NCI-H2107 (cell line): ENCODE results near the gene ZMAT1.
"Not testable (repeated sequence)": the region's sequence is repeated elsewhere in the genome, so short reads cannot be mapped to it uniquely, and the experiment has no call there.

Experiments used
- DNase-seq: peaks from one replicate; lab custom pipeline; 2025; lab: John Stamatoyannopoulos, UW

The ZMAT1 gene

DNA sequence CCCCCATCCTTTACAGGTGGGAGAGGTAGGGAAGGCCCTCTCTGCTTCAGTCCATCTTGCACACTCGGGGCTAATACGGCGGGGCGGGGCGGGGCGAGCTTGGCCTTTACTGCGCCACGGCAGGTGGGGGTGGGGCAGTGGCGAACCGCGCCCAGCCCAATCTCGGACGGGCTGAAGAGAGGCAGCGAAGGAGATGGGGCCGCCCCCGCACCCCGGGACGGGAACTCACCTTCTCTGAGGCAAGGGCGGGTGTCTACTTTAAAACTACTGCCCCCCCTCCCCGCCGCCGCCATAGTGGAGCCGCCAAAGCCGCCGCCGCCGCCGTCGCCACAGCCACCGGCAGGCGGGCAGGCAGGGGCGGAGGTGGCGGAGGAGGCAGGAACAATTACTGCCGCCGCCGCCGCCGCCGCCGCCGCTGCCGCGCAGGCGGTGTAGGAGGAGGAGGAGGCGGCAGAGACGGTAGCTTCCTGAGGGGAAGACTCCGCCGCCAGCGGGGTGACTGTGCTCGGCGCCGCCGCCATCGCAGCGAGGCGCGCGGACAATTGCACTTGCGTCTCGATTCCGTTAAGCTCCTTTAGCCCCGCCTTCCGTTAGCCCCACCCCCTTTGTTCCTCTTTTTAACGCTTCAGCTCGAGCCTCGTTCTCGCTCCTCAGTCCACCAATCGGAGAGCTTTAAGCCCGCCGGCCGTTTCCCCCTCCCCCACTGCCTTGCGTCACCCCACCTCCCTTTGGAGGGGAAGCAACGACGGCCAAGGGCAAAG lies at the start of gene ZMAT1:
TSS of gene ZMAT1 (minus strand) at position 540 of the 761 bp plus-strand sequence. CDS start at position 521, 19 bp downstream.
- DNase-seq, result peak; percentile 92

DNA sequence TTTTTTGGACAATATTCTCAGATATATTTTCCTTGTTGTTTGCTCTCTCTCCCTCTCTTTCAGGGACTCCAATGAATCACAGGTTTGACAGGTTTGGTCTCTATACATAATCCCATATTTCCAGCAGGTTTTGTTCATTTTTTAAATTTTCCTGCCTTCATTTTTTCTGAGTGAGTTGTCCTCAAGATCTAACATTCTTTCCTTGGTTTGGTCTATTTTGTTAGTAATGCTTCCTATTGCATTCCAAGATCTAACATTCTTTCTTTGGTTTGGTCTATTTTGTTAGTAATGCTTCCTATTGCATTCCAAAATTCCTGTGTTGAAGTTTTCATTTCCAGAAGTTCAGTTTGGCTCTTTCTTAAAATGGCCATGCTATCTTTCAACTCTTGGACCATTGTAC lies 45.3 kb upstream of the ZMAT1 start:
- DNase-seq, result no peak

GRCh38 chrX:101973066-101973465 lies 41.2 kb upstream of the ZMAT1 start:
- no peak for DNase-seq

GRCh38 chrX:101964923-101965539 lies 33.2 kb upstream of the ZMAT1 start:
- DNase-seq, result not testable (repeated sequence)

- DNase-seq, result no peak
Observed at GRCh38 chrX:101958139-101958538, 26.3 kb upstream of the ZMAT1 start.

DNA sequence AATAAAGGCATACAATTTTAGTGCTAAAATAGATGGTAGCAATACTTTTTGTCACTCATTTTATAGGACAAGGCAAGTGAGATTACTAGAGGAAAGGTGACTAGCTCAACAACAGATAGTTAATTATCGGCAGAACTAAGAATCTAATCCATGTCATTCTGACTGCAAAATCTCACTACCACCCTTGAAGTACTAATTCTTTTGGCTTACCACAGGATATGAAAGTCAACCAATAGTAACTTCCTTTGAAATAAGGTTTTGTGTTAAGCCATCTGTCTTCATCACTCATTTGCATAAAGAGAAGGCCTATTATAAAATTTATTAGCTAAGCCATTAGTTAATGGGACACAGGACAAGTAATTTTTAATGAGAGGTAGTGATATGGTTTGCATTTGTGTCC lies 25.3 kb upstream of the ZMAT1 start:
- DNase-seq, result no peak

- no peak for DNase-seq
Observed at GRCh38 chrX:101956556-101956955, 24.7 kb upstream of the ZMAT1 start.

- DNase-seq, result no peak
Observed at GRCh38 chrX:101950581-101950980, 18.8 kb upstream of the ZMAT1 start.

DNA sequence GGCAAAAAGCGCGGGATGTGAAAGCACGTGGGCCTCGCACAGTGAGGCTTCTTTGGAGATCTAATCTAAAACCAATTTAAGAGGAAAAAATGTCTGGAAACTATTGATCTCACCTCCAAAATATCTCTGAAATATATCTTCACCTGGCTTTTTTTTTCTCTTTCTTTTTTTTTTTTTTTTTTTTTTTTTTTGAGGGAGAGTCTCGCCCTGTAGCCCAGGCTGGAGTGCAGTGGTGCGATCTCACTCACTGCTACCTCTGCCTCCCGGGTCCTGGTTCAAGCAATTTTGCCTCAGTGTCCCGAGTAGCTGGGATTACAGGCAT lies 383 bp upstream of the ZMAT1 start:
- DNase-seq, result no peak

- no peak for DNase-seq
Observed at GRCh38 chrX:101931136-101931487, 715 bp downstream of the ZMAT1 start.

DNA sequence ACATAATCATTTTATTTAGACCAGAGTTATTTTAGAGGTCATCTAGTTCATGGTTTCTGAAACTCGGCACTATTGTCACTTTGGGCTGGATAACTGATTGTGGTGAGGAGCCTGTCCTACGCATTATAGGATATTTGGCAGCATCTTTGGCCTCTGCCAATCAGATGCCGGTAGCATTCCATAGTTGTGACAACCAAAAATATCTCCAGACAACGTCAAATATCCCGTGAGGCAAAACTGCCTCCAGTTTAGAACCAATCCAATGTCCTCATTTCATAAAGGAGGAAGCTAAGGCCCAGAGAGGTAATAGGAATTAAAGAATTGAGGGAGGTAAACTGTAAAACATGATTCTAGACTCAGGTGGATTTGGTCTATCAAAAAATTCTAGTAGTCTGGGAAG lies 6.1 kb downstream of the ZMAT1 start:
- no peak for DNase-seq

DNA sequence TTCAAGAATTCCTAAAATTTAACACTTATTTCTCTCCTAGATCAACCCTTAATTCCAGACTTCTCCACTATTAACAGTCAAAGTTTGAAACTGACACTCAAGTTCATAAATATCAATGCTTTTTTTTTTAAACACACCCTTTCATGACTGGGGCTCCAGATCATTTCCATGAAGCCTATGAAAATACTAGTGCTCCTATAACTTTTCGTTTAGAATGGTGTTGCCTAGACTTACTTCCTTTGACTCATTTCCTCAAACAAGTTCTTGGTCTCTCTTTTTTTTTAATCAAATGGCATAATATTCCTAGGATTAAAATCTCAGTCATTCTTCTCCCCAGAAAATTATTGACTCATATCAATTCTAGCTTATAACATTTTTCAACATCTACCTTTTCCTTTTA lies 13.1 kb downstream of the ZMAT1 start:
- DNase-seq, result no peak

DNA sequence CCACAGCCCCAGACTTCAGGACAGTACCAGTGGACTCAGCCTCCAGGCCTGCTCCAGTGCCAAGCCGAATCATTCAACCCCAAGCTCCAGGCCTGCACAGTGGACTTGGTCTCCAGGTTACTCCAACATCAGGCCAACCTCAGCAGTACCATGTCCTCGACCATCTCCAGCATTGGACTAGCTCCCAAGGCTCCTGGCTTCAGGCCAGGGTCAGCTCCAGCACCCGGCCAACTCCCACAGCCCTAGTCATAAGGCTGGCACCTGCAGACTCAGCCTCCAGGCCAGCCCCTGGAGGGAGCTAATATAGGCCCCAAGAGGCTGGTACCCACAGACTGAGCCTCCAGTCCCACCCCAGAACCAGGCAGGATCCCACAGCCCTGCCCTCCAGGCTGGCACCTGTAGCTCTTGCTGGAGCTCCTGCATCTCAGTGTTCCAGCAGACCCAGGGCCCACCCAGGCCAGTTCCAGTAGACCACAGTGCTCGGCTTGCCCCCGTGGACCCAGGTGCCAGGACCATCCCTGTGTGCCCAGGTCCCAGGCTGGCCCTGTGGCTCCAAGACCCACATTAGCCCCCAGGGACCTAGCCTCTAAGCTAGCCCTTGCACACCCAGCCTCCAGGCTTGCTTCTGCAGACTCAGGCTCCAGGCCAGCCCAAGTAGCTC lies 25.6 kb downstream of the ZMAT1 start:
- DNase-seq, result no peak

- DNase-seq, result no peak
Observed at GRCh38 chrX:101904996-101905395, 26.8 kb downstream of the ZMAT1 start.
